GM19455 (cell line): ENCODE data around the gene RET.

Experiments
- ATAC-seq: cut with Tn5 transposase; IDR thresholded peaks from one replicate; pipeline ENCODE4 v1.9.1; 2021; ENCODE audit not compliant: unreplicated experiment

Gene RET

DNA sequence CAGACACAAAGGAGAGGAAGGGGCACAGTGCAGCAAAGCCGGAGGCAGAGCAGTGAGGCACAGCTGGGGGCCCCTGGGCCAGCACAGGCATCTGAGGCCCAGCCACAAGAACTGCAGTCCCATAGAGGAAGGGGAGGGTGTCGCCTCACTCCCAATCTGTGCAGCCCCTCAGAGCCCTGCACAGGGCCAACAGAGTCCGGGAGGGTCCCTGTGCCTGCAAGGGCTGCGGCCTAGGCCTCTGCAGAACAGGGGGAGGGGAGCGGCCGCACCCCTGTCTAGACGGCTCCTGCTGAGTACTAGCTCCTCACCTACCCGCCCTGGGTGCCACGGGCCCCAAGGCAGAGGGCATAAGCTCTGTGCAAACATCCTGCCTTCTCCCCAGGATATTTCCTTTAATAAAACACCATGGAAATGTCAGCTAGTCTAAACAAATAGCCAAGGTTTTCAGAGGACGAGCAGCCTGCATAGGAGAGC, 32.4 kb upstream of the RET start:
- ATAC-seq, result no peak

DNA sequence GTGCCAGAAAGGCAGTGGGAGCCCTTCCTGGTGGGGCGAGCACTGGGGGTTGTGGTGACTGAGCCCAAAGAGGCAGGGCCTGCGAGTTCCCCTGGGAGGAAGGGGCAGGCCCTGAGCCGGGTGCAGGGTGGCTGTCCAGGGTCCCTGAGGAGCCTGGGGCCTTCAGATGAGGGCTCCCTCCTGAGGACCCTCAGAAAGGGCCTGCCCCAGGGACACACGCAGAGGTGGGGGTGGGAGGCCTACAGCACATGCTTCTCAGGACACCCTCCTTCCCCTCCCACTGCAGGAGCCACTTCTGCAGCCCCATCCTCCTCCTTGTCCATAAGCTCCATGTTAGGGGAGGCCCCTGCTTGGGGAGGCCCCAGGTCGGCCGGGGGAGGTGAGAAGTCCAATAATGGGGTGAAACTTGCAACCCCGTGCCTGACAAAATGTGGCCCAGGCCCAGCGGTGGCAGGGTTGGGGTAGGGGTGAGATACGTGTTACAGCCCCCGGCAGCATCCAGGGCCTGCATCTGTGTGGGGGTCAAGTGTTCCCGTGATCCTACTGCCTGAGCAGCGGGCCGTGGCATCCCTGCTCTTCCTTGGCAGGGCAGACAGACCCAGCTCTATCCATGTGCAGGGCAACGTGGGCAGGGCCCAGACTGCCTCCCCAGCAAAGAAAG, 31.8 kb upstream of the RET start:
- no peak for ATAC-seq

DNA sequence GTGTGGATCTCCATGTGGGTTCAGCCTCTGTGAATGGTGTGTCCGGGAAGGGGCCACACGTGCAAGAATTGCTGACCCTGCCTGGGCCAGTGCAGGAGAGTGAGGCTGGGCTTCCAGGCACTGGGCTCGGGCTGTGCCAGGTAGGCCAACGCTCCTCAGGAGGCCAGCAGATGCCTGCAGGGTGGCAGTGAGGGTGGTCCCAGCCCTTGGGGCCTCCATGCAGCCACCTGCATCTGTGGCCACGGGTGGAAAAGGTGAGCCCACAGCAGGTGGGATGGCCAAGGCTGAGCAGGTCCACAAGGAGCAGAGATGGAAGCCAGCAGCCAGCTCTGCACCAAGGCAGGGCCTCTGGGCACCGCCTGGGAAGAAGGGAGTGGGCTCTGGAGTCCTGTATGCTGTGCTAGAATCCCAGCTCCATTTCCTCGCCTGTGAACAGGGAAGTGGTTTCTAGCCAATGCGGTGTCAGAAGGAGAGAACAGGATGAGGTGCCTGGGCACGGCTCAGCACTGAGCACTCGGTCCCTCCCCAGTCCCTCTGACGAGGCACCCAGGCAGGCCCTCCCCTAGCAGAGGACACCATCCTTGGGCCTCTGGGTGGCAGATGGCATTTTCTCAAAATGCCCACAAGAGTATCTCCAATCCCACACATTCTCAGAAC, 31.1 kb upstream of the RET start:
- ATAC-seq, result no peak

- ATAC-seq, result no peak
These were observed 30.4 kb upstream of the RET start for GRCh38 chr10:43046288-43046991.

DNA sequence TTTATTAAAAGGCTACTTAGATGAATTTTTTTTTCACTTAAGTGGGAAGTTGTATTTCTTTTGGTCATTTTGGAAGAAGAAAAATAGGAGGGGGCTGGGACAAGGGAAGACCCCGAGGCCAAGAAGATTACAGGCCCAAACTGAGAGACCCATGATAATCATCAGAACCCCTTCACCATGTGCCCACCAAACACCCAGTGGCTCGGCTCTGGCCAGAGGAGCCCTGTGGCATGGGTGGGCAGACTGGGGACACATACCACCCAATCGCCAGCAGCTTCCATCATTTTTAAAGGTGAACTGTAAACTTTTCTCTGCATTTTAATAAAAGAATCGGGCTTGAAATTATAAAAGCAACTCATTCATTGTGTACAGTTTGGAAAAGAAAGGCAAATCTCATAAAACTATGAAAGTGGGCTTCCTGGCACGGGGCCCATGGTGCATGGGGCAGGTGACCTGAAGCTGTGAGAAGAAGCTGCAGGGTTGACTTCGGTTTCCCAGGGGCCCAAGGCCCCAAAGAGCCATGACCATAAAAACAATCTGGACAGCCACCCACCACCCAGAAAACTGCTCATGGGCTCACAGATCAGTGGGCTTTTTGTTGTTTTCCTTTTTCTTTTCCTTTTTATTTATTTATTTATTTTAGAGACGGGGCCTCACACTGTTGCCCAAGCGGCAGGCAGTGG, 29.4 kb upstream of the RET start:
- no peak for ATAC-seq

DNA sequence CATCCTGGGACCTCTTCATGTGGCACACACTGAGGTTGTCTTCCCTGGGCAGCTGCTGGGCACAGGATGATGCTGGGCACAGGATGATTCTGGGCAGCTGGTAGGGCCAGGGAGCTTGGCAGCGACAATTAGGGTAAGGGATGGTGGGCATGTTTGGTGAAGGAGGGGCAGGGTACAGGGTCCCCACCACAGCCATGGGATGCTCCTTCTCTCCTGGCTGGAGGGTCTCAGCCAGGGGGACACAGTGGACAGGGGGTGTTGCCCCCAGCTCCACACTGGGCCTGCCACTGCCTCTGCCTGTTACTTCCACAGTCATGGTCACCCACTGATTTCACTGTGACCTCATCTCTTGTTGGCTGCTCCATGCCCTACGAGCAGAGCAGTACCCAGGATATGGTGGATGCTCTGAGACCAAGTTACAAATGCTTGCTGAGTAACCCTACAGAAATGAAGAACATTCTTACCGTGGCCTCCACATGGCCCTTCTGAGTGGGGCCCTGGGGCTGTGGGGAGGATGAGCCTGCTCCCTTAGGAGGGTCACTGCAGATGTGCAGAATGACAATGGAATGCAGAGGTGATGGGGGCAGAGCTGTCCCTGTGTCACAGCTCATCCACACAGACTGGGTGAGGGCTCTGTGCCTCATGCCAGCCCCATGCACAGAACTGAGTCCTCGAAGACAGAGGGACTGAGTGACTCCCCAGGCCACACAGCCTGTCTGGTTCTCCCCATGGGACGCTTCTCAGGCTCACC, 28.4 kb upstream of the RET start:
- no peak for ATAC-seq

DNA sequence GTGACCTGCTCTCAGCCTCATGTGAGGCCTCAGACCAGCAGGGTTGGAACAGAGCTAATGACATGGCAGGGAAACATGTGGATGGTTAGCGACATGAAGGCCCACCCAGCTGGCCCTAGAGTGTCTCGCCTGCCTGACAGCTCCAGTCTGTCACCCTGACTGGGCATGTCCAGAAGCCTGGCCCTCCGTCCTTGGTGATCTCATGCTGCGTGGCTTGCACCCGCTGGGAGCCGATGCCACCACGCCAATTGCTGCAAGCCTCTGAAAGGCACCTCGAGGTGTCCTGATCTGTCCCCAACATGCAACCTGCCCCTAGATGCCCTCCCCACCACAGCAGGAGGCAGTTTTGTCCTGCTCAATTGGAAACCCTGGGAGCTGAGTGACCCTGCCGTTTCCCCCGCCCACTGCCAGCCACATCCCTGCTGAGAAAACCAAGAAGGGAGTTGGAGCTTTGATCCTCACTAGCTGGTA, 27.8 kb upstream of the RET start:
- no peak for ATAC-seq

- ATAC-seq, result no peak
These were observed 26.9 kb upstream of the RET start for GRCh38 chr10:43050011-43050410.

- no peak for ATAC-seq
These were observed 23.0 kb upstream of the RET start for GRCh38 chr10:43053825-43054224.

DNA sequence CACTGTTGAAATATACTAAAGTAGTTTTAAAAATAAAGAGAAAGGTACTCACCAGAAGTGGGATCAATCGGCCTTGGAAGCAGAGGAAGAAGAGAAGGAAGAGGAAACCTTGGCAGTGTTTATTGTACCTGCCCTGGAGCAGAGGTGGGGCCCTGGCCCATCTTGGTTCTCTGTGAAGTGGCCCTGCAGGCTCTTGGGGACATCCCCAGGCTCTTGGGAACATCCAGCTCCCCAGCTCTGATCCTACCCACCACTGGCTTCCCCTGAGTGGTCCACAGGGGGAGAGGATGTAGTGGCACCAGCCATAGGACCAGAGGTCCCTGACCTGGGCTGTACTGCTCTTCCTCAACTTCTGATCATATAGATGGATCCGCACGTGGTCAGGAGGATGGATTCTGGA, 22.3 kb upstream of the RET start:
- ATAC-seq, result no peak

- no peak for ATAC-seq
These were observed 21.7 kb upstream of the RET start for GRCh38 chr10:43055217-43055616.

- no peak for ATAC-seq
These were observed 20.8 kb upstream of the RET start for GRCh38 chr10:43055991-43056567.

DNA sequence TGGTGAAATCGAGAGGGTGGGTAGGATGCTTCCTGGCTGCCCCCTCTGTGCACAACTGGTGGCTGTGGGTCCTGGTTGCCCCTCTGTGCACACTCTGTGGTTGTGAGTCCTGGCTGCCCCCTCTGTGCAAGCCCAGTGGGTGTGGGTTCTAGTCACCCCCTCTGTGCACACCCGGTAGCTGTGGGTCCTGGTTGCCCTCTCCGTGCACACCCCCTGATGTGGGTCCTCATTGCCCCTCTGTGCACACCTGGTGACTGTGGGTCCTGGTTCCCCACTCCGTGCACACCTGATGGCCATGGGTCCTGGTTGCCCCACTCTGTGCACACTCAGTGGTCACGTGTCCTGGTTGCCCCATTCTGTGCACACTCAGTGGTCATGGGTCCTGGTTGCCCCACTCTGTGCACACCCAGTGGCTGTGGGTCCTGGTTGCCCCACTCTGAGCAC, 20.3 kb upstream of the RET start:
- ATAC-seq, result no peak

GRCh38 chr10:43057231-43057711, 19.6 kb upstream of the RET start:
- no peak for ATAC-seq

DNA sequence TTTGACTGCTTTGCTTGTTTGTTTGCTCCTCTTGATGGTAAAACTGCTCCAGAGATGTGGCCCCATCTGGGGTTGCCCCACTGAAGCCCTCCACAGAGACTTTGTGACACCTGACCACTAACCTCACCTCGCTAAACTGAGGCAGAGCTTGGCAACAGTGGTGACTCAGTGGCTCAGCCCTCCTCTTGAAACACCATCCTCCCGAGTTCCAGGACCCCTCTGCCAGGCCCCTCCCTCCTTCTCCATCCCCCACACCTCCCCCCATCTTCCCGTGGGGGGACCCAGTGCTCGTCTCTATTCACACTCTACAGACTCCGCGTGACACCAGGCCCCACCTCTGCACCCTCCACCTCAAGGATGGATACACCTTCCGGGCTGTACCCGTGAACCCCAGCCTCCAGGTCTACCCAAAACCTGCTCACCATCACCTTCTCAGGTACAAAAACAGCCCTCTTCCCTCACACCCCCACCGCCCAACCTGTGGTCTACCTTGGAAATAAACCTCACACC, 19.0 kb upstream of the RET start:
- no peak for ATAC-seq

DNA sequence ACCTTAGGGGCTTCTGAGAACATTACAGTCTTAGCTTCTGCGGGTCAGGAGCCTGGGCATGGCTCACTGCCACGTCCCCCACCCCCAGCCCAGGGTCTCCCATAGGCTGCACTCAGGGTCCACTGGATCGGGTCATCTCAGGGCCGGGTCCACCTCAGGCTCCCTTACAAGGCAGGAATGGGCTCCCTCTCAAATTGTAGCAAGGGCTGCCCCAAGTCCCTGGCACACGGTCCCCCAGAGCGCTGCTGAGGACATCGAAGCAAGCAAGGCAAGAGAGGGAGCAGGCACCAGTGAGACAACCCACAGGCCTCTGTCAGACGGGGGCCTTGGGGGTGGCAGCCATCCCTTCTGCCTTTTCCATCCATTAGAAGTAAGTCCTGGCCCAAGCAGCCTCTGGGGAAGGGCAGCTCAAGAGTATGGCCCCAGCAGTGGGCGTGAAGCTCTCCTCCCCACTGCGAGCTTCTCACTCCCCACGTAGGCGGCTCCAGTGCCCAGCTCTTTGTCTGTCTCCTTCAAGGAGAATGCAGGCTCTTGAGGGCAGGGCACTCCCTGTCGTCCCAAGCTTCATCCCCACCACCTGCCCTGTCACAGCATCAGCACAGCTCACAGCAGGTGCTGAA, 18.0 kb upstream of the RET start:
- no peak for ATAC-seq

DNA sequence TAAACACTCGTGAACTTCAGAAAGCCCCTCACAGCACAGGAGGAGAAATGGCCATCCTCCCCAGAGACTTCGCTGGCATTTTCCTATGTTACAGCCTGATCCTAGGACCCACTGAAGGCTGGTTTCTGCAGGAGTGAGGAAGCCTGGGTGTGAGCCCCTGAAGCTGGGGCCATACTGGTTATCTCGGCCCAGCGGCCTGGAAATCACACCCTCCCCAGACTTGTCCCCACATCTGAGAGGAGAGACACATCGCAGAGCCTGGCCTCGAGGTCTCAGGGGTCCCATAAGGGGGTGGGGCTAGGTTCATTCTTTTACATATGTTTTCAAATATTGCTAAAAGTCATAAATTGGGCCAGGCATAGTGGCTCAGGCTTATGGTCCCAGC, 17.5 kb upstream of the RET start:
- no peak for ATAC-seq

DNA sequence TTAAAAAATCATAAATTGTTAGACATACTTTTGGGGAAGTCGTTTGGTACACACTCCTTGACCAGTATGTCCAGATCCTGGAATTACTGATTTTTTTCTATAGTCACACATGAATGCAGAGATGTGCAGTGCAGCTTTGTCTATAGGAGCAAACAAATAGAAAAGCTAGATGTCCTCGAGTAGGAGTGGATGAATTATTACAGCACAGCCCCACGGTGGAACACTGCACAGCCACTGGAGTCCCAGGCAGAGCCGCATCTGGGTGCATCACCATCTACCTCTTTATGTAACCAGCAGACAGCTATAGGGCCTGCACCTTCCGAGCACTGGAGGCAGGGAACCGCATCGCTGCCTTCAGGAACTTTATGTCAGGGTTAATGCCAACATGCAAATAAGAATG, 17.0 kb upstream of the RET start:
- no peak for ATAC-seq

DNA sequence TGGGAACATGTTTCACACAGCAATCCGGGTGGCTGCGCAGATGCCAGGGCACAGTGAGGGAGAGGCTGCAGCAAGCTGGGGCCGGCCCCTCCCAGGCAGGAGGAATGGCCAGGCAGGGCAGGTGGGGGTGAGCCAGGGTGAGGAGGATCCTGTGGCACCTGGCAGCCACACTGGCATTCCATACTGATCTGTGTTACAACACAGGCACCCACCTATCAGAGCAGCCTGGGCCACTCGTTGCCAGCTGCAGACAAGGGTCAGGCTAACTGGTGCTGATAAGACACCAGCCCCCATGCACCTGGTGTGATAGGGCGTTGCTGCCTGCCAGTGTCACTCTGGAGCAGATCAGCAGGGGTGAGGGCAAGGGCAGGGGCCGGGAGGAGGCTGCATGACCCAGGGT, 16.6 kb upstream of the RET start:
- no peak for ATAC-seq

GRCh38 chr10:43061331-43061730, 15.5 kb upstream of the RET start:
- ATAC-seq, result no peak
